ENCODE measurements around the gene PAN2.

DNA sequence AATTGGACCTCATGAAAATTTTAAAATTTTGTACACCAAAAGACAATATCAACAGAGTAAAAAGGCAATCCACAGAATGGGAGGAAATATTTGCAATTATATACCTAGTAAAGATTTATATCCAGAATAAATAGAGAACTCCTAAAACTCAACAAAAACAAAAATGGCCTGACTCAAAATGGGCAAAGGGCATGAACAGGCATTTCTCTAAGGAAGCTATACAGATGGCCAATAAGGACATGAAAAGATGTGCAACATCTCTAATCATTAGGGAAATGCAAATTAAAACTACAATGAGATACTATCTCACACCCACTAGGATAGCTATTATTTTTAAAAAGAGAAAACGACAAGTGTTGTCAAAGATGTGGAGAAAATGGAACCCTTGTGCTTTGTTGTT lies 39.7 kb upstream of the PAN2 start:
- TF ChIP-seq, protein P1, sequence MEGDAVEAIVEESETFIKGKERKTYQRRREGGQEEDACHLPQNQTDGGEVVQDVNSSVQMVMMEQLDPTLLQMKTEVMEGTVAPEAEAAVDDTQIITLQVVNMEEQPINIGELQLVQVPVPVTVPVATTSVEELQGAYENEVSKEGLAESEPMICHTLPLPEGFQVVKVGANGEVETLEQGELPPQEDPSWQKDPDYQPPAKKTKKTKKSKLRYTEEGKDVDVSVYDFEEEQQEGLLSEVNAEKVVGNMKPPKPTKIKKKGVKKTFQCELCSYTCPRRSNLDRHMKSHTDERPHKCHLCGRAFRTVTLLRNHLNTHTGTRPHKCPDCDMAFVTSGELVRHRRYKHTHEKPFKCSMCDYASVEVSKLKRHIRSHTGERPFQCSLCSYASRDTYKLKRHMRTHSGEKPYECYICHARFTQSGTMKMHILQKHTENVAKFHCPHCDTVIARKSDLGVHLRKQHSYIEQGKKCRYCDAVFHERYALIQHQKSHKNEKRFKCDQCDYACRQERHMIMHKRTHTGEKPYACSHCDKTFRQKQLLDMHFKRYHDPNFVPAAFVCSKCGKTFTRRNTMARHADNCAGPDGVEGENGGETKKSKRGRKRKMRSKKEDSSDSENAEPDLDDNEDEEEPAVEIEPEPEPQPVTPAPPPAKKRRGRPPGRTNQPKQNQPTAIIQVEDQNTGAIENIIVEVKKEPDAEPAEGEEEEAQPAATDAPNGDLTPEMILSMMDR (IDR thresholded peaks at IDR 0.05): no peak
- TF ChIP-seq POLR2A (IDR thresholded peaks at IDR 0.05): no peak
- TF ChIP-seq POLR2AphosphoS5 (IDR thresholded peaks at IDR 0.05): no peak
